ENCODE data around the gene MAP7D3.
"Not testable (repeated sequence)": the region's sequence is repeated elsewhere in the genome, so short reads cannot be mapped to it uniquely, and the experiment has no call there.

The MAP7D3 gene

DNA sequence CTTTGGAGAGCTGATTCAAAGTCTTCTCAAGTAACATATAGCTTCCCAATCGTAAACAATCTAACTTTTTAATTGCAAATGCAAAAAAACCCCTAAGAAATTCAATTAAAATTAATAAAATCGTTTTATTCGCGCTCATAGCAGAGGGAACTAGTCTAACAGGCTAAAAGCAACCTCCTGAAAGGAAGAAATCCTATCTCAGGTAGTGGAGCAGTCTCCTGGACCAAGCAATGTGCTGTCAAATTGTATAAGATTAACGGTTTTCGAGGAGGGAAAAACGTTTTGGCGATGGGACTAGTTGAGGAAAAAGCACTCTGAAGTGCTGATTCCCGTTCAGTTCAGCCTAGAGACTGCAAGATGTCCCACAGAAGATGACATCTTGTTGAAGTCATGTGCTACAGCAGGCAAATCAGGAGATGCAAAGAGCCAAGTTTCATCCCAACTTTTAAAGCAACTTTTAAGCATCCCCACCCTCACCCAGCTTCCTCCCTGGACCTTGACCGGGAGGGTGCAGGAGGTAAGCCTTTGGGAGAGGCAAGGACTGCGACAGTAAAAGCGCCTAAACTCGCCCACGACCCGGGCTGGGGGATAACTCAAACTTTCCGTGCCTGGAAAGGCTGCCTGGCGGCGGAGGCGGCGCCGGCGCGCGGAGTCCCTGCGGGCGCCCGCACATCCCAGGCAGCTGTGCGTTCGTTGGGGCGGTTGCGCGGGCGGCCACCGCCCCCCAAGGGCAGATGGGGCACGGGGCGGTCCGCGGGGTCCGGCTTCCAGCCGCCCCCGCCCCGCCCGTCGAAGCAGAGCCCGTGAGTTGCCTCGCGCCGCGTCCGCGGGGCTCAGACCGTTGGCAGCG lies 784 bp downstream of the MAP7D3 start:
- DNase-seq, result peak in 2 of 6 experiments; percentile 3 to 18

DNA sequence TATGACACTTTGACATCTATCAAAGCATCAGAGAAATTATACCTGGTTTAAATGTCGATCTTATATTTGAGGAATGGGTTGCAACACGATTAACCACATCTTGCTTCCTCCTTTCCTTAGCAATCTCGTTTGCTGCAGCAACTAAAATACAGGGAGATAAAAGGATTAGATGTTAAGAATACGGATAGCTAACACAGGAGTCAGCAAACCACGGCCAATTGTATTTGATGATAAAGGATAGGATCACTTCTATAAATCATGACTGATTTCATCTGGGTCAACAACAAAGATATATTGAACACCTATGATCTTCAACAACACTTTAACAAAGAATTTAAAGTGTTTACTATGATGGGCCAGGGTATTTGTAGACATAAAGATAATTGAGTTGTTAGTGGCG lies 5.0 kb downstream of the MAP7D3 start:
- no peak for DNase-seq

DNA sequence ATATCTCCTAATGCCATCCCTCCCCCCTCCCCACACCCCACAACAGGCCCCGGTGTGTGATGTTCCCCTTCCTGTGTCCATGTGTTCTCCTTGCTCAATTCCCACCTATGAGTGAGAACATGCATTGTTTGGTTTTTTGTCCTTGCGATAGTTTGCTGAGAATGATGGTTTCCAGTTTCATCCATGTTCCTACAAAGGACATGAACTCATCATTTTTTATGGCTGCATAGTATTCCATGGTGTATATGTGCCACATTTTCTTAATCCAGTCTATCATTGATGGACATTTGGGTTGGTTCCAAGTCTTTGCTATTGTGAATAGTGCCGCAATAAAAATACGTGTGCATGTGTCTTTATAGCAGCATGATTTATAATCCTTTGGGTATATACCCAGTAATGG lies 13.4 kb downstream of the MAP7D3 start:
- not testable (repeated sequence) for DNase-seq

- DNase-seq, result no peak
Observed at GRCh38 chrX:136237074-136237473, 14.1 kb downstream of the MAP7D3 start.

DNA sequence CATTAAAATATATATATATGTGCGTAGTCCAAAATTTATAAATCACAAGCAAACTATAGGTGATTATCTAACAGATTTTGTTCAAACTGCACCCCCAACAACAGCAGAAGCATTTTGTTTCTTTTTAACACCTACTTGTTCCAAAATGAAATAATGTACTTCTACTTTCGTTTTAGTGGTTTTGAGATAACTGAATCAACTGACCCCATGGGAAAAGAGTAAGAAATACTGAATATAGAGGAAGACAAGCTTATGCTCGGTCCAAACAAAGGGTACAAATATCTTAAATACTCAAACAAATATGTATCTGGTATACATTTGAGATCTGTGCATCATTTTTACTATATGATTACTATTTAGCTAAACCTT lies 22.4 kb downstream of the MAP7D3 start:
- DNase-seq, result no peak

DNA sequence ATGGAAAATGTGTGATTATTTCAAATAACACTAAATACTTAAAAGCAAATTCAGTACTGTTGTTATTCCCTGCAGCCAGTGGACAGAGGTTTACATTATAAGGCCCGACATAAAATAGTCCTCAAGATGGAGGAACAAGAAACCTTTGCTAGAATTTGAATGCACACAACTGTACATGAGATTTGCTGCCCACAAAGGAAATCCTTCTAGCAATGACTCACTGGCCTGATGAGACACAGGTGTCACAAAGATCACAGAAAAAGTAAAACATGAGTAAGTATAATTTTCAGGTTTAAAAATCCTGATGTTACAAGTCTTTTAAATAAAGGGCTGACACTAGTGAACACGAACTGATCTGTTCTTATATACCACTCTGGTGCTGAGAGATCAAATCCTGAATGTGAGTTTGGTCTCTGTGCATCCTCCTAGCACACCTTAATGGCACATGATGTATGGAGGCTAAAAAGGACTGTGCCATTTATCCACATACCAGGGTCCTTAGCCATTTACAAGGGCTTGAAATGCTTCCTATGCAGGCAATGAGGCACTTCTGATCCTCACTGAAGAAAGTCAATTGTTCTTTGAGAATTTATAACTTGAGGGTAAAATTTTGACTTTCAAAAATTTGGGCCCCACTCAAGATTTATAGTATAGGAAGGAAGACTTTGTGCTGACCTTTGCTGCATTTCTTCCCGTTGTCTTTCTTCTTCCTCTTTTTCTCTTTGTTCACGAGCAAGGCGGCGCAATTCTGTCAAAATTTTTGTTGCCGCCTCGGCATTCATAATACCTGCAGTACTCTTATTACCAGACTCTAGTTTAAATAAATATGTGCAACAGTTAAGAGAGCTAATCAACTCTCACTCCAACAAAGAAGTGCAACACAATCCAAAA lies 23.0 kb downstream of the MAP7D3 start:
- no peak for DNase-seq

DNA sequence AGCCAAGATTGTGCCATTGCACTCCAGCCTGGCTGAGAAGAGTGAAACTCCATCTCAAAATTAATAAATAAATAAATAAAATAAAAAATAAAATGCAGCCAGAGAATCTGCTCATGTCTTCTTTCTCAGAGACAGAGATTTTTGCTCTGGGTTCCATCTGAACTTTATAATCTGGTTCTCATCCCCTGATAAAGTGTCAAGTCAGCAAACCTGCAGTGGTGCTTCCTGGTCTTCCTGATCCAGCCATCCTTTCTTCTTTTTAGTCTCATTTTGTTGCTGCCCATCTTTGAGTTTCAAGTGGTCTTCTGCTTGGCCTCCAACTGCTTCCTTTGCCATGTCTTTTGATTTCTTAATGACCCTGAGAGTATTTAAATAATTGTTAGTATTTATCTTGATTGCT lies 24.1 kb downstream of the MAP7D3 start:
- no peak for DNase-seq

DNA sequence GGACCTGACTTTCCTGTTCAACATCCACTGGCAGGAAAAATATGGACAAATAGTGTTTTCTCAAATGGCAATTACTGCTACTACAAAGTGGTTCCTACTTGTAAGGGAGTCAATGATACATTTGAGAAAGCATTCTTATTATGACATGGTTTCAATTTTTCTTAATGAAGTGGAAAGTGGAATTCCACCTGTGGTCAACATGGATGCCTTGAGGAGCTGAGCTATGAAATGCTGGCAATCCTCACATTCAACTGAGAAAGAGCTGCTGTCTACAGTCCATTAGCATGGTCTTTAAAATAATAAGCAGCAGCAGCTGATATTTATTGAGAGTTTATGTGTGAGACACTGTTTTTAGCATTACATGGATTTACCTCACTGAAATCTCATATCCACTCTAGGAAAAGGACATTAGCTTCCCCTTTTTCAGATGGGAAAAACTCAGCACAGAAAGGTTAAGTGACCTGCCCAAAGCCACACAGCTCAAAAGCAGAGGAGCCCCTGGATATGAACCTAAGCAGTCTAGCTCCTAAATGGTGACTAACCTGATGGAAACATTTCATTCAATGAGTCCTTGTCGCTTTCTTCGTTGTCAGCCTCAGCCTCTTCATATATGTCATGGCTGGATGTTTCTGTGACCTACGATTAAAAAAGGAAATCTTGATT lies 29.2 kb downstream of the MAP7D3 start:
- no peak for DNase-seq

DNA sequence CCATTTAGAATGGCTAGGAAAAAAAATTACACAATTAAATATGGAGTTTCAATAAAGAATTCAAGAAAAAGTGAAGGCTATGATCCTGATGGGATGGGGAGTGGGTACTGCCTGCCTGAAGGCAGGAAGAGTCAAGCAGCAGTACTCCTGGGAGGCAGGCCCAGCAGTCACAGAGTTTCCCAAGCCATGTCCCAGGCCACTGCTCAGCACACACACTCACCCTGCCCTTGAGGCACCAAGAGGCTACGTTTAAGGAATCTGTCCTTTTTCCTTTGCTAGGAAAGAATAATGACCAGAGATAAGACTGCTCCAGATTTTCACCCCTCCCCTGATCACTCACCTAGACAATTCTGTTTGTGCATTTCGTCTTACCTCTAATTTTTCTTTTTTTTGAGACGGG lies 30.2 kb downstream of the MAP7D3 start:
- DNase-seq, result no peak

DNA sequence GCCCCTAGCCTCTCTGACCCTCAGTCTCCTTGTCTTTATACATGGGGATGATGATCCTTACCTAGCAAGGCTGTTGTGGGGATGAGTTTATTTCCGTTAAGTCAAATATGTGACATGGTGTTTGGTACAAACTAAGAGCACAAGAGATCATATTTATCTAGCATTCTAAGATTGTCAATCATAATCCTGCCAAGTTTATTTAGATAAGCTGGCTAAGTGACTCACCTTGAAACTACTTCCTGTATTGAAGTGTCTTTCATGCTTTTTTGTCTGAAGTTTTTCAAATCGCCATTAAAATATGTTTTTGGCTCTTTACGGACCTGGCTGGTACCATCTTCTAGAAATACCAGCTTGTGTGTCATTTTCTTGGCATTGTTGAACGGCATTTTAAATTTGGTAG lies 30.7 kb downstream of the MAP7D3 start:
- no peak for DNase-seq

GRCh38 chrX:136219893-136220292 lies 31.3 kb downstream of the MAP7D3 start:
- no peak for DNase-seq

- no peak for DNase-seq
Observed at GRCh38 chrX:136215559-136215958, 35.6 kb downstream of the MAP7D3 start.

- DNase-seq, result no peak
Observed at GRCh38 chrX:136214551-136214950, 36.6 kb downstream of the MAP7D3 start.

DNA sequence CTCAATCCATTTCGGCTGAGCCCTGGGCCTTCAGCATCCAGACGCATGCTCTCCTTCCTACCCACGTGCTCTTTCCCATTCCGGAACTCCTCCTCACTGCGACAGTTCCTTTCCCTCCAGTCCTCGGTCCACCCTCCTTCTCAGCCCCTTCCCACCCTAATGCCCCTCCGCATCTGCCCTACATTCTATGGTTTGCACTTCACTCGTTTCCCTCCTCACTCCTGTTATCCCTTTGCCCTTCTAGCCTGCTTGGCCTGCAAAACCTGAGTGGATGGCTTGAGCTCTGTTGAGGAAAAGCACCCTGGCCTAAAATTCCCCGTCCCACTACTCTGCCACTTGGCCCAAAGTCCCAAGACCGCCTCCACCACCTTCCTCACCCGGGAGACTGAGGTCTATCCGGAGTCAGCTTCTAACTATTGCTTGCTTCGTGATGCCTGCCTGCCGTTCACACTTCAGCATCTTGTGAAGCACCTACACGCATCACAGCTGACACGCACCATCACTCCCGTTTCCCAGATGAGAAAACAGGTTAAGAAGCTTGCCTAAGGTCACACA lies 38.6 kb downstream of the MAP7D3 start:
- DNase-seq, result no peak

DNA sequence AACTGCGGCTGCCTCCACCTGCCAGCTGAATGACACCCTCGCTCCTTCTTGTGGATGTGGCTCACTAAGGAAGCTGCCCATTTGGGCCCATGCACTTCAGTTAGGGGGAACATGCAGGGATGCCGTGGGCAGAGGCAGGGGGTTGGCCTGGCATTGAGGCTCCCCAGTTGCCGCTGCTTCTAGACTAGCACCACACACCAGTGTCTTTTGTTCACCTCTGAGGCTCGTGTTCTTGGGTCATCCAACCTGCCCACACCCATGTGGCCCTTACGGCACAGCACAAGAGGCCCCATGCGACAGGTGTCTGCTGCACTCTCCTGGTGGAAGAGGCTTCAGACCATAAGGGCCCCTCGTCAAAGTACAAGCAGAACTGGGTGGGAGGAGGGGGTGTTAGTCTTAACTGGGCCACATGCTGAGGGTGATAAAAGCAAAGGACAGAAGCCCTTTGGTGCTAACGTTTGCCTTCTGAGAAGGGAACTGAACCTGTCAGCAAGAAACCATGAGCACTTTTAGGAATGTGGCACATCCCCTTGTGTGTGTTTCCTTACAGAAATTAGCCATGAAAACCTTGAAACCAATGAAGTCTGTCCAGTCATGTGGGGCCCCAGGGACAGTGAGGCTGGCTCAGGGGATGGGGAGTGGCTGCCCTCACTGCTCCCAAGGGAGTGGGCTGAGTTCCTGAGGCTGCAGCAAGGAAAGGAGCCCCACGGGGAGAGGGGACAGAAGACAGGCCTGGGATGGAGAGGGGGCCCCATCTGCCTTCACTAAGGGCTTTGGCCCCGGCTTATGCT lies 39.2 kb downstream of the MAP7D3 start:
- DNase-seq, result no peak

GRCh38 chrX:136210806-136211205 lies 40.4 kb downstream of the MAP7D3 start:
- no peak for DNase-seq

- DNase-seq, result no peak
Observed at GRCh38 chrX:136210243-136210642, 41.0 kb downstream of the MAP7D3 start.

DNA sequence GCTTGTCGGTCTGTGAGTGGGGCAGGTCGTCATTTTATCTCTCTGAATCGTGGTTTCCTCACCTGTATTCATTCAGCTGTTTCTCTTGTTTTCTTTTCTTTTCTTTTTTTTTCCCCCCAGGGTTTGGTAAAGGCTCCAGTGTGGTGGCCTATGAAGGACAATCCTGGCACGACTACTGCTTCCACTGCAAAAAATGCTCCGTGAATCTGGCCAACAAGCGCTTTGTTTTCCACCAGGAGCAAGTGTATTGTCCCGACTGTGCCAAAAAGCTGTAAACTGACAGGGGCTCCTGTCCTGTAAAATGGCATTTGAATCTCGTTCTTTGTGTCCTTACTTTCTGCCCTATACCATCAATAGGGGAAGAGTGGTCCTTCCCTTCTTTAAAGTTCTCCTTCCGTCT lies 41.4 kb downstream of the MAP7D3 start:
- DNase-seq, result no peak

DNA sequence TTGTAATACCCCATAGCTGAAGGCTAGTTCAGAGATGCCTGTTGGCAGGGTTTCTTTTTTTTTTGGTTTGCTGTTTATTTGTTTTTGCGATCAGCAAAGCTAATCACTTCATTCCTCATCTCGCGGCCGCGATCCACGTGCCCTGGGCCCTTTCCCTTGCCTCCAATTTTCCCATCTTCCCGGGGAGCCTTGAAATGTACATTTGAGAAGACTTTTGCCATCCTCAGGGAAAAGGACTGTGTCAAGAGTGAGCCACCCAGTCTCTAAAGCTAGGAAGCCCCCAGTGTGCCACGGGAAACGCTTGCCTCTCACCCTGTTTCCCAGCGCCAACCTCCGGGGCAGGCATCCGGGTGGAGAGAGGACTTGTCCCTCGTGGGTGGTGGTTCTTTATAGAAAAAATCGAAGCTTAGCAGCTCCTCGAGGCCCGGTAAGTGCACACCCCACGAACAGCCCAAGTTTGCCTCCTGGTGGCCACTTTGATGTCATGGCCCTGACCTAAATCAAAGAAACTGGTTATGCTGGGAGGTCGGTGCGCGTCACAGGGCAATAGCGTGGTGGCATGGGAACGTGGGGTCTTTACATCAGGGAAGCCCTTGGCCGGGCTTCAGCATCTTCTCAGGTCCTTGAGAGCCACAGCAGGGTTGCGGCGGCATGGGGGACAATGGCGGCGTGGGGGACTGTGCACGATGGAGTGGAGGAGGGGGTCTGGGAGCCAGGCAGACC lies 42.0 kb downstream of the MAP7D3 start:
- peak in 3 of 6 experiments; percentile 12 to 28 (median 14) for DNase-seq

- DNase-seq, result no peak
Observed at GRCh38 chrX:136207546-136207945, 43.7 kb downstream of the MAP7D3 start.

DNA sequence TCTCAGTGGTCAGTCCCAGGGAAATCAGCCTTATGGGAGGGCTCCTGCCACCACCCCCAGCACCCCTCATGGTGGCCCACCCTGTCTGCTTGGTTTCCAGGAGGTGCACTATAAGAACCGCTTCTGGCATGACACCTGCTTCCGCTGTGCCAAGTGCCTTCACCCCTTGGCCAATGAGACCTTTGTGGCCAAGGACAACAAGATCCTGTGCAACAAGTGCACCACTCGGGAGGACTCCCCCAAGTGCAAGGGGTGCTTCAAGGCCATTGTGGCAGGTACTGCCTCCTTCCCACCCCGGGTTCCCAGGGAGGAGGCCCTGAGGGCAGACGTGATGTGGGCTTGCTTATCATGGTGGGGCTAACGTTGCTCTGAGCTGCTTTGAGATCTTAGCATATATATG lies 44.3 kb downstream of the MAP7D3 start:
- no peak for DNase-seq
